HG03135 (cell line): ENCODE data around the gene SLC25A45.

Experiments used
- ATAC-seq: cut with Tn5 transposase; IDR thresholded peaks from one replicate; pipeline ENCODE4 v1.9.1; 2021; ENCODE audit warnings: mild to moderate bottlenecking, moderate library complexity; ENCODE audit not compliant: unreplicated experiment

The SLC25A45 gene

GRCh38 chr11:65327021-65327420 lies 55.4 kb downstream of the SLC25A45 start:
- no peak for ATAC-seq

- ATAC-seq: no peak
These were observed 57.0 kb downstream of the SLC25A45 start for GRCh38 chr11:65325435-65325834.
